GM18861 (cell line): ENCODE data around the gene GRN.

Source experiments
- ATAC-seq: cut with Tn5 transposase; IDR thresholded peaks from one replicate; pipeline ENCODE4 v1.9.1; 2021; ENCODE audit not compliant: unreplicated experiment

The GRN gene

GRCh38 chr17:44344939-44345453, at the start of gene GRN:
GRN (plus strand) TSS chr17:44345302; CDS start chr17:44349165, 3,863 bp downstream.
- peak; percentile 39 for ATAC-seq

GRCh38 chr17:44297975-44298374, 47.1 kb upstream of the GRN start:
- ATAC-seq: no peak

- ATAC-seq: no peak
Observed at GRCh38 chr17:44304651-44305050, 40.5 kb upstream of the GRN start.

- ATAC-seq: no peak
Observed at GRCh38 chr17:44307387-44308186, 37.5 kb upstream of the GRN start.

GRCh38 chr17:44308320-44308818, 36.7 kb upstream of the GRN start, which contains the start of gene RUNDC3A:
RUNDC3A (plus strand) TSS chr17:44308601; CDS start chr17:44308833, 232 bp downstream.
- ATAC-seq: no peak

GRCh38 chr17:44308865-44309264, 36.2 kb upstream of the GRN start:
- no peak for ATAC-seq

GRCh38 chr17:44309472-44309871, 35.6 kb upstream of the GRN start:
- no peak for ATAC-seq

GRCh38 chr17:44310188-44310587, 34.9 kb upstream of the GRN start:
- no peak for ATAC-seq

- ATAC-seq: no peak
Observed at GRCh38 chr17:44310609-44311376, 34.3 kb upstream of the GRN start.

GRCh38 chr17:44311562-44312181, 33.4 kb upstream of the GRN start:
- no peak for ATAC-seq

GRCh38 chr17:44312396-44313104, 32.6 kb upstream of the GRN start:
- no peak for ATAC-seq

- no peak for ATAC-seq
Observed at GRCh38 chr17:44314031-44314430, 31.1 kb upstream of the GRN start.

- no peak for ATAC-seq
Observed at GRCh38 chr17:44314524-44314868, 30.6 kb upstream of the GRN start.

- ATAC-seq: no peak
Observed at GRCh38 chr17:44314869-44315661, 30.0 kb upstream of the GRN start.

GRCh38 chr17:44315760-44316731, 29.1 kb upstream of the GRN start:
- no peak for ATAC-seq

- no peak for ATAC-seq
Observed at GRCh38 chr17:44317545-44317944, 27.6 kb upstream of the GRN start.

- no peak for ATAC-seq
Observed at GRCh38 chr17:44318077-44318892, 26.8 kb upstream of the GRN start.

- no peak for ATAC-seq
Observed at GRCh38 chr17:44320066-44320465, 25.0 kb upstream of the GRN start.
